ELR (cell line): Measurements from ENCODE around the gene MZT2A.
"Not testable (repeated sequence)": the region's sequence is repeated elsewhere in the genome, so short reads cannot be mapped to it uniquely, and the experiment has no call there.

ENCODE experiments used
- DNase-seq: peaks from one replicate; pipeline ENCODE4 v3.0.0-alpha.2; 2015; ENCODE audit warnings: low read depth

Gene MZT2A, protein sequence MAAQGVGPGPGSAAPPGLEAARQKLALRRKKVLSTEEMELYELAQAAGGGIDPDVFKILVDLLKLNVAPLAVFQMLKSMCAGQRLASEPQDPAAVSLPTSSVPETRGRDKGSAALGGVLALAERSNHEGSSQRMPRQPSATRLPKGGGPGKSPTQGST

GRCh38 chr2:131492015-131492417, at the start of gene MZT2A:
TSS of gene MZT2A (minus strand) at chr2:131492397. CDS start at chr2:131492376, 21 bp downstream.
- DNase-seq, result not testable (repeated sequence)

DNA sequence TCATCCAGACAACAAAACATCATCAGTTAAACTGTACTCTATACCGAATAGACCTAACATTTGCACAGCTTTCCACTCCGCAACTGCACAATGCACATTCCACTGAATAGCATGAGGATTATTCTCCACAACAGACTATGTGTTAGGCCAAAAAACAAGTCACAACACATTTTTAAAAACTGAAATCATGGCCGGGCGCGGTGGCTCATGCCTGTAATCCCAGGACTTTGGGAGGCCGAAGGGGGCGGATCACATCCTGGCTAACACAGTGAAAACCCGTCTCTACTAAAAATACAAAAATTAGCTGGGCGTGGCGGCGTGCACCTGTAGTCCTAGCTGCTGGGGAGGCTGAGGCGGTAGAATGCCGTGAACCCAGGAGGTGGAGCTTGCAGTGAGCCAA, 46.7 kb upstream of the MZT2A start:
- DNase-seq, result not testable (repeated sequence)

- DNase-seq, result not testable (repeated sequence)
These were observed 44.6 kb upstream of the MZT2A start for GRCh38 chr2:131536841-131537240.

GRCh38 chr2:131535951-131536826, 44.0 kb upstream of the MZT2A start:
- not testable (repeated sequence) for DNase-seq

- DNase-seq, result no peak
These were observed 43.3 kb upstream of the MZT2A start for GRCh38 chr2:131535526-131535925.

- not testable (repeated sequence) for DNase-seq
These were observed 42.8 kb upstream of the MZT2A start for GRCh38 chr2:131534965-131535364.

DNA sequence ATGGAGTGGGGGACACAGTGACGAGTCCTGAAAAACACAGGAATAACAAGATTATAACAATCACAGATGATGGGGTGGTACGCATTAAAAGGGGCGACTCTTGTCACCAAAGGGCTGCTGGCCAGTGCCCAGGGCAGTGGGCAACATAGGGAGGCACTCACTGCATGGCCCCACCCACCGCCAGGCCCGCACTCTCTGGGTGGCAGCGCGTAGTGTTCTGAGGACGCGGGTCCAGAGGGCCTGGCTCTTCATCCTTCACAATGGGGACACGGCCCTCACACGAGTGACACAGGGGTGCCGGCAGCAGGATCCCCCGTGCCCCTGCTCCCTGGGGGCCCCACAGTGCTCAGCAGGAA, 42.1 kb upstream of the MZT2A start:
- not testable (repeated sequence) for DNase-seq

DNA sequence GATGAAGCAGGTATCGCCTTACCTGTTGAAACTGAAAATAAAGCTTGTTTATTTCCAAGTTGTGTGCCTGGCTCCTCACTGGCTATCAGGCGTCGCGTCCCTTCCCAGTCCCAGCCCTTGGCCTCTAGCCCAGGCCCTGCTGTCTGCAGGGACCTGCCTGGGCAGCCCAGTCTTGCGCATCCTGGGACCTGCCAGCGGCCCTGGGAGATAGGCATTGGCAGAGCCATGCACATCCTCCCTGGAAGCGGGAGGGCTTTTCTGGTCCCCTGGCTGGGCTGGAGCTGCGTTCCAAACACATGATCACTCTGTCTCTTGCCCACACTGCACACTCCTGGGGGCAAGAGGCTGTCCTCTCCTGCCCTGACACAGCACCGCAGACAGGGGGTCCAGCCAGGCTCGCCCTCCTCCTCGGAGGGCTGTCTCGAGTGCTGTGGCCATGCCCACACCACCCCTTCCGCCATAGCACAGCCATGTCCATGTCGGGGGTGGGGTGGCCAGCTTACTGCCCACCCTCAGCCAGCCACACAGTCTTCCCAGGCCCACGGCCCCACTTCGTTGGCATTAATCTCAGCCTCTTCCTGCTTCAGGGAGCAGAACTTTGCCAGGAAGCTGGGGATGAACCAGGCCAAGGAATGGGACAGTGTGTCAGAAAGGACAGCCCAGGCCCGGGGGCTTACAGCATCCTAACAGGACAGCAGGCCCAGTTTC, 41.6 kb upstream of the MZT2A start:
- DNase-seq, result not testable (repeated sequence)

DNA sequence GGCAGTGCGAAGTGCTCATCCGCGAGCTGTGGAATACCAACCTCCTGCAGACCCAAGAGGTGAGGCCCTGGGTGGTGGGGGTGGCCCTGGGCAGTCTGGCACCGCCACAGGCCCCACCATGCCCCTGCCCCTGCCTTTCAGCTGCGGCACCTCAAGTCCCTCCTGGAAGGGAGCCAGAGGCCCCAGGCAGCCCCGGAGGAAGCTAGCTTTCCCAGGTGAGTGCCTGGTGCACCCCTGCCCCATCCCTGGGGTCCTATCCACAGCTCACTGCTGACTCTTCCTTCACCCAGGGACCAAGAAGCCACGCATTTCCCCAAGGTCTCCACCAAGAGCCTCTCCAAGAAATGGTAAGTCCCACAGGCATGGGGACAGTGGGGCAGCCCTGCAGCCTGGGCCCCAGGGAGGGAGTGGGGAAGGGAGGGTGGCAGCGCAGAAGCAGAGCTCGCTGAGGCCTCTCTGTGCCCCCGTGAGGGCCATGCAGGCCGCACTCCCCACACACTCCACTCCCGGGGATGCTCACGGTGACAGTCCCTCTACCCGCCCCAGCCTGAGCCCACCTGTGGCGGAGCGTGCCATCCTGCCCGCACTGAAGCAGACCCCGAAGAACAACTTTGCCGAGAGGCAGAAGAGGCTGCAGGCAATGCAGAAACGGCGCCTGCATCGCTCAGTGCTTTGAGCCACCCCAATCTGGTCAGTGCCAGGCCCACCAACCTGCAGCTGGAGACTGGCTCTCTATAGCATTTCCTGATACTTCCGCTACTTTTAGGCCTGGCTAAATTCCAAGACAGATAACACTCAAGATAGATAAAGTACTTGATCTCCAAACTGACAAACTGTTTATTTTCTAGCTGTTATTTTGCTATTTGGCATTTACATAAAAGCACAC, 40.8 kb upstream of the MZT2A start:
- DNase-seq, result not testable (repeated sequence)

DNA sequence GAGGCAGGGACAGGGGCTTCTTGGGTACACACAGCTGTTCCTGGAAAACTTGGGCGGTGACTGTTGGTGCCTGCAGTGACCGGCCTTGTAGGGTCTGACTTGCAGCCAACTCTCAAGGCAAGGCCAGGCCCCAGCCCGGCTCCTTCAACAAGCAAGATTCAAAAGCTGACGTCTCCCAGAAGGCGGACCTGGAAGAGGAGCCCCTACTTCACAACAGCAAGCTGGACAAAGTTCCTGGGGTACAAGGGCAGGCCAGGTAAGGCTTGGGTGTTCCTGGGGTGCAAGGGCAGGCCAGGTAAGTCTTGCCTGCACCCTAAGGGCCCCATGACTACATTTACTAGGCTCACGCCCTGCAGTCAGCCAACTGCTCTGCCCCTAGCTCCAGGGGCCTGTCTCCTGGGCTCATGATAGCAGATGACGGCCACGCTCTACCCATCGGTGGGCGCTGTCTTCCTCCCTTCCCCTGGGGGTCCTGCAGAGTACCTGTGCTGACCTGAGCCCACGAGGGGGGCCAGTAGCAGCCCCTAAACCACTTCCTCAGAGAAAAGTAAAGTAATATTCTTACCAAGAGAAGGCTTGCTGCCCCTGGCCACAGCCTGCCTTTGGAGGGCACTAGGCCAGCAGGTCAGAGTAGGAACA, 39.5 kb upstream of the MZT2A start:
- not testable (repeated sequence) for DNase-seq

DNA sequence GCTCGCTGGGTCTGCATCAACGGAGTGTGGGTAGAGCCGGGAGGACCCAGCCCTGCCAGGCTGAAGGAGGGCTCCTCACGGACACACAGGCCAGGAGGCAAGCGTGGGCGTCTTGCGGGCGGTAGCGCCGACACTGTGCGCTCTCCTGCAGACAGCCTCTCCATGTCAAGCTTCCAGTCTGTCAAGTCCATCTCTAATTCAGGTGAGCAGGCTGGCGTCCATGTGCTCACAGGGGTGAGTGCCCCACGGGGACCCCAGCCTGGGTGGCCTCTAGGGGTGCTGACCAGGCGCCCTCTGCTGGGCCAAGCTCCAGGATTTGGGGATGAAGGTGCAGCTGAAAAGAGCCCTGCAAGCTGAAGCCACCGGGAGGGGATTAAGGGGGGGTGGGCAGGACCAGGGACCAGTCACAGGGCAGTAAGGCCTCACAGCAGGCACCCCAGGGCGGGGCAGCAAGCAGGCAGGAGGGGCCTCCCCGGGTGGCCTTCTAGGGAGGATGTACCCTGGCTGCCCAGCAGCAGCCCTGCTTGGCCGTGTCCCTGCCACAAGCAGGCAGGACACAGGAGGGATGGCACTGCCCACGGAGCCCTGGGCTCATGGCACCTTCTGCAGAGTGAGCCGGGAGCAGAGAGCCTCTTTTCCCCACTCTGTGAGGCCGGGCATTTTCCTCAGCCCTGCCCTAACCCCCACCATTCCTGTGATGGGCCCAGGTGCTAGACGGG, 38.6 kb upstream of the MZT2A start:
- DNase-seq, result not testable (repeated sequence)

GRCh38 chr2:131529864-131530445, 37.8 kb upstream of the MZT2A start:
- not testable (repeated sequence) for DNase-seq

DNA sequence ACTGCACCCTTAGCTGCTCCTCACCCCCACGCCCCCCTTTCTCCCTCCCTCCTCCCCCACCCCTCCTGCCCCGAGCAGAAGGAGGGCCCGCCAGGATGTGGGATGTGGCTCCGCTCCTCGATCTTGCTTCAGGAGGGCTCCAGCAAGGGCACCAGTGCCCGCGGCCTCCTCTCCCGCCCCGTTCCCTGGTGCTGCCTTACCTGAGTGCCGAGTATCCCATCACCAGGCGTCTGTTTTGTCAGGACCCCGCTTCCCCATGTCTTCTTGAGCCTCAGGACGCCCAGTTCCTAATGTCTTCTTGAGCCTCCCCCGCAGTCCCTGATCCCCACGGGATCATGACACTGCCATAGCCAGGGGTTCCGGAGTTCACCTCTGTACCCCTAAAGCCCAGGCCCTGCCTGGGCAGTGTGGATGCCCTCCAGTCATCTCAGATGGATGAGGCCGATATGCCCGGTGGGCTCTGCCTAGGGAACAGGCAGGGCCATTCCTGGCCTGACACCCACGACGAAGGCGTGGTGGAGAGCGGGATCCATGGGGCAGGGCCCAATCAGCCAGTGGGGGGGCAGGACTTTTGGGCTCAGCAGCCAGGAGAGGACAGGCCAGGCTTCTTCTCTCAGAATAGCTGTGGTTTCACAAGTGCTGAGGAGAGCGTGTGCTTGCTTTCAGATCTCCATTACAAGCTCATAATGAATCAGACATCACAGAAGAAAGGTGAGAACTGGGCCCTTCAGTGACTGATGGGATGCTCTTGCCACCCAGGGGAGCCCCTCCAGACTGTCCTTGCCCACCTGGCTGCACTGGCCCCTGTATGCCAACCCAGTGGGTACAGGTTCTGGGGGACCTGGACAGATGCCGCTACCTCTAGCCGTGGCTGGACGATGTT, 37.0 kb upstream of the MZT2A start:
- not testable (repeated sequence) for DNase-seq

DNA sequence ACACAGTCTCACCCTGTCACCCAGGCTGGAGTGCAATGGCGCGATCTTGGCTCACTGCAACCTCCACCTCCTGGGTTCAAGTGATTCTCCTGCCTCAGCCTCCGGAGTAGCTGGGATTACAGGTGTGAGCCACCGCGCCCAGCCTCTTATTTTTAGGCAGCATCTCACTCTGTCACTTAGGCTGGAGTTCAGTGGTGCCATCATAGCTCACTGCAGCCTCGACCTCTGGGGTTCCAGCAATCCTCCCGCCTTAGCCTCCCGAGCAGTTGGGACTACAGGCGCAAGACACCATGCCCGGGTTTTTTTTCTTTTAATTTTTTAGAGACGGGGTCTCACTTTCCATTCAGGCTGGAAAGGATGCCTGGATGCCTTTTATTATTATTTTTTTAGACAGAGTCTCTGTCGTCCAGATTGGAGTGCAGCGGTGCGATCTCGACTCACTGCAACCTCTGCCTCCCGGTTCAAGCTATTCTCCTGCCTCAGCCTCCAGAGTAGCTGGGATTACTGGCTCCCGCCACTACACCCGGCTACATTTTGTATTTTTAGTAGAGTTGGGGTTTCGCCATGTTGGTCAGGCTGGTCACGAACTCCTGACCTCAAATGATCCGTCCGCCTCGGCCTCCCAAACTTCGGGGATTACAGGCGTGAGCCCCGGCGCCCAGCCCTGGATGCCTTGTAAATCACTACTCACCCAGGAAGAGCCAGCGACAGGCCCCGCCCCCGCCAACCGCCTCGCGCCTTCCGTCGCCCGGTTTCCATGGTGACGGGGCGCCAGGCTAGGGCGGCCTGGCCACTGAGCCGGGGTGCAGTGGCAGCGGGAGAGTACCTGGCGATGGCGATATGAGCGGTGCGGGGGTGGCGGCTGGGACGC, 35.2 kb upstream of the MZT2A start, which contains the start of gene CCDC74A:
Gene CCDC74A (plus strand): TSS at position 758 of the 871 bp plus-strand sequence. CDS start 83 bp downstream, at position 841.
- DNase-seq, result peak; percentile 73

DNA sequence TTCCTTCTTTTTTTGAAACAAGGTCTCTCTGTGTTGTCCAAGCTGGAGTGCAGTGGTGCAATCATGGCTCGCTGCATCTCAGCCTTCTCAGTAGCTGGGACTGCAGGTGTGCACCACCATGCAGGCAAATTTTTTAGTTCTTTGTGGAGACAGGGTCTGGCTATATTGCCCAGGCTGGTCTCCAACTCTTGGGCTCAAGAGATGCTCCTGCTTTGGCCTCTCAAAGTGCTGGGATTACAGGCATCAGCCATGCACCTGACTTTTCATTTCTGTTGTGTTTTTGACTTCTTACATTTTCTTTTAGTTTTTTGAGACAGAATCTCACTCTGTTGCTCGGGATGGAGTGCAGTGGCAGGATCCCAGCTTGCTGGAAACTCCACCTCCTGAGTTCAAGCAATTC, 33.1 kb upstream of the MZT2A start:
- not testable (repeated sequence) for DNase-seq

DNA sequence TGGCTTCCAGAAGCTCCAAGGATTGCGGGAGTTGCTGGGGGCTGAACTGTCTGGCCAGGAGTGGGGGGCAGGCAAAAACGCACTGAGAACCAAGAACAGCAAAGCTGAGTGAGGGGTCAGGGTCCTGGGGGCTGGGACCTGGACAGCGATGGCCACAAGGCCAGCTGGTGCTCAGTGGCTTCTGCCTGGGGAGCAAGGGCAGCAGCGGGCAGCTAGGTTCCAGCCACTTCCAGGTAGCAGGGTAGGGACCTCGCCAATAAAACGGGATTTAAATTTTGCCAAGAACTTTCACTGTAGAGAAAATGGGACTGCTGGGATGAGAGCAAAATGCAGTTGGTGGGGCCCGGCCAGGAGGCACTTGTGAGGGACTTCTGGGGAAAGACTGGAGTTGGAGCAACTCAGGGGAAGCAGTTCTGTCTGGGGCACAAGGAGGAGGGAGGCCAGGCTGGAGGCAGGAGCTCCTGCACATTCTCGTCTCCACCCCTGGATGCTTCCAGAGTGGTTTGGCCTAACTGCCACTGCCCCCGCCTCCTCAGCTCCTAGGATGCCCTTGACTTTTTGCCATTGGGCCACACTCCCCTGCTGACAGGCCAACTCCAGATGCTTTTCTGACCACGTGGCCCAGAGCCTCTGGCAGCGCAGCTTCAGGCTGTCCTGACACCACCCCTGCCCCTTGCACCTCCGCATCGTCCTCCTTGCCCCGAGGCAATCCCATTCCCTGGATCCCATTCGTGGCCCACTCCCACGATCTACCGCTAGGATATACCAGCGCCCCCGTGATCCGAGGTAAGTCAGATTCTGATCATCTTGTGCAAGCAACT, 30.0 kb upstream of the MZT2A start:
- DNase-seq, result no peak

- DNase-seq, result not testable (repeated sequence)
These were observed 29.3 kb upstream of the MZT2A start for GRCh38 chr2:131521524-131521923.
